Measurements from ENCODE around the gene PRELP.
"Not testable (repeated sequence)": the region's sequence is repeated elsewhere in the genome, so short reads cannot be mapped to it uniquely, and the experiment has no call there.

PRELP gene

GRCh38 chr1:203462143-203462542 is 13.5 kb upstream of the PRELP start:
- TF ChIP-seq CTCF (IDR thresholded peaks at IDR 0.05; ENCODE audit: borderline replicate concordance, insufficient read depth, low read depth, low read length): no peak
- H3K4me3 ChIP-seq (ENCODE audit: low read depth, low read length): no peak overlapping the region

DNA sequence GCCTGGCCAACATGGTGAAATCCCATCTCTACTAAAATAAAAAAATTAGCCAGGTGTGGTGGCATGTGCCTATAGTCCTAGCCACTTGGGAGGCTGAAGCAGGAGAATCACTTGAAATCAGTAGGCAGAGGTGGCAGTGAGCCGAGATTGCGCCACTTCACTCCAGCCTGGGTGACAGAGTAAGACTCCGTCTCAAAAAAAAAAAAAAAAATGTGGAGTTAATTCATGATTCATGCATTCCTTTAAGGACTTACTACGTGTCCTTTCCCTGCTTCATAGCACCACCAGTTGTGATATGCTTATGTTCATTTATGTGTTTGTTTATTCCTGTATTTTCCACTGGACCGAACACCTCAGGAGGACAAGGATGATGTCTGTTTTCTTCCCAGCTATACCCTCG is 12.7 kb upstream of the PRELP start:
- no peak overlapping the region for H3K4me3 ChIP-seq (ENCODE audit: low read depth, low read length)
- no peak for TF ChIP-seq CTCF (IDR thresholded peaks at IDR 0.05; ENCODE audit: borderline replicate concordance, insufficient read depth, low read depth, low read length)

- no peak for TF ChIP-seq CTCF (IDR thresholded peaks at IDR 0.05; ENCODE audit: borderline replicate concordance, insufficient read depth, low read depth, low read length)
- no peak overlapping the region for H3K4me3 ChIP-seq (ENCODE audit: low read depth, low read length)
Measured at GRCh38 chr1:203463469-203464062, 12.0 kb upstream of the PRELP start.

DNA sequence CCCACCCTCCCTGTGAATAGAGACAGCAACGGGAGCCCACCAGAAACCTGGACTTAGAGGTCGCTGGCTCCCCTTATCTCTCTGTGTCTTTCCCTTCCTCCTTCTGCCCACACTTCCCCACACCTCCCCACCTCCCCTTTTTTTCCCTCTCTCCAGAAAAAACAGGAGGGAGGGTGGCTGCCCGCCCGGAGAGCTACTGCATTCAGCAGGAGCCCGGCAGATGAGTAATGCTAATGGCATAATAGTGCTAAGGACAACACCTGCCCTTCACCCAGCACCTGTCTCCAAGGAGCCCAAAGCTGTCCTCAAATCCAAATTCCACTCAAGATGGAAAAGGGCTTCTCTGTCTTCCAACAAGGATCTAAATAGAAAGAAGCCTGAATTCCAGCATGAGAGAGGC is 11.4 kb upstream of the PRELP start:
- no peak overlapping the region for H3K4me3 ChIP-seq (ENCODE audit: low read depth, low read length)
- TF ChIP-seq CTCF (IDR thresholded peaks at IDR 0.05; ENCODE audit: borderline replicate concordance, insufficient read depth, low read depth, low read length): no peak

DNA sequence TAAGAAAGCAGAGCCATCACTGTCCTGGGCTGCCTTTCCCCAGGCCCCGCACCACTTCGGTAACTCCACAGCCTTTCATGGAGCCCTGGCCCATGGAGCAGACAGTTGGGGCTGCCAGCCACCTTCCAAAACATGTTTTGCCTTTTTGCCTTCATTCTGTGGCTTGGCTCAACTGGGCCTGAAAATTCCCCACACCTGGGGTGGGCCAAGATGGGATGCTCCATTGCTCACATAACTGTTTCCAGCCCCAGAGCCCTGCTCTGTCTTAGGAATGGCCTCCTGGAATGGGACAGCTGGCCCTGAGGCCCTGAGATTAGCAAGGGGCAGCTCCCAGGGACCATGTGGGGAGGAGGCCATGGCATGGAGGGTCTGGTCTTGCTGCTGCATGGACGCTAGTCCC is 10.9 kb upstream of the PRELP start:
- TF ChIP-seq CTCF (IDR thresholded peaks at IDR 0.05; ENCODE audit: borderline replicate concordance, insufficient read depth, low read depth, low read length): no peak
- H3K4me3 ChIP-seq (ENCODE audit: low read depth, low read length): no peak overlapping the region

DNA sequence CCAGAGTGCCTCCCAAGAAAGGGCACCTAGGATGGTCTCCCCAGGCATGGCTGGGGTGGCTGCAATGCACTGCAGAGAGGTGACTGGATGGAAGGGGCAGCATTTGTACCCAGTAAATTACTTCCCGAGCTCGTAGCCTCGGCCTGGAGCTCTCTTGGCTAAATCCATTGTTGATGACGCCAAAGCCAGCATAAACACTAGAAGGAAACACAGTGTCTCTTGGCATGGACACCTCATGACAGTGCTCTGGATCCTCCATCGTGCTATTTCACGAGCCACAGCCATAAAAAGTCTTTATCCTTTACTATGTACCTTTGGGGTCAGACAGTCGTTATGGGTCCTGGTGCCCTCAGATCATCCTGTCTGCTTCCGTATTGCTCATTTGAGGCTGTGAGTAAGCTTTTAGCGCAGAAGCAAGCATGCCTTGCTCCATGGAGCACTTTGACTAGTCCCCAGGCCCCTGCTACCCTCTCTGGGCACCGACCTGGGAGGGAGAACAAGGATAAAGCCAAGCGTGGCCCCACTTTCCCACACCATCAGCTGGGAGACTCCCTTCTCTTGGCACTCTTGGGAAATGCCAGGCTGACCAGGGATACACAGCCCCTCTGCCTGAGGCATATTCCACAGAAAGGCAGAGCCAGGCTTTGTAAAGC is 10.3 kb upstream of the PRELP start:
- no peak for TF ChIP-seq CTCF (IDR thresholded peaks at IDR 0.05; ENCODE audit: borderline replicate concordance, insufficient read depth, low read depth, low read length)
- no peak overlapping the region for H3K4me3 ChIP-seq (ENCODE audit: low read depth, low read length)

DNA sequence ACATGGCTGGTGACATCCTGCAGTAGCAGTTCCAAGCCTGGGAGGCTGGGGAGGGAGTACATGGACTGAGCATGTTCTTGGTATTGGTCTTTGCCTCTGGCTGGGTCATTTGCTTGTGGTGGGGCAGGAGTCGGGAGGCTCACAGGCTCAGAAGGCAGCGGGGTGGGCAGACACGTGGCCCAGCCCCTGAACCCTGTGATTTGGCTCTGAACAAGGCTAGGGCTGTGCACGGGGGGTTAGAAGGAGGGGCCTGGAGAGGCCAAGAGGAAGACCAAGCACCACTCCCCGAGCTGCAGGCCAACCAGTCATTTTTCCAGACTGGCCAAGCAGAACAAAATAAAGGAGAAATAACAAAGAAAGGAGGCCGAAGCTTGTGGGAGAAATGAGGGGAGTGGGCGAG is 9.7 kb upstream of the PRELP start:
- TF ChIP-seq CTCF (IDR thresholded peaks at IDR 0.05; ENCODE audit: borderline replicate concordance, insufficient read depth, low read depth, low read length): no peak
- no peak overlapping the region for H3K4me3 ChIP-seq (ENCODE audit: low read depth, low read length)

DNA sequence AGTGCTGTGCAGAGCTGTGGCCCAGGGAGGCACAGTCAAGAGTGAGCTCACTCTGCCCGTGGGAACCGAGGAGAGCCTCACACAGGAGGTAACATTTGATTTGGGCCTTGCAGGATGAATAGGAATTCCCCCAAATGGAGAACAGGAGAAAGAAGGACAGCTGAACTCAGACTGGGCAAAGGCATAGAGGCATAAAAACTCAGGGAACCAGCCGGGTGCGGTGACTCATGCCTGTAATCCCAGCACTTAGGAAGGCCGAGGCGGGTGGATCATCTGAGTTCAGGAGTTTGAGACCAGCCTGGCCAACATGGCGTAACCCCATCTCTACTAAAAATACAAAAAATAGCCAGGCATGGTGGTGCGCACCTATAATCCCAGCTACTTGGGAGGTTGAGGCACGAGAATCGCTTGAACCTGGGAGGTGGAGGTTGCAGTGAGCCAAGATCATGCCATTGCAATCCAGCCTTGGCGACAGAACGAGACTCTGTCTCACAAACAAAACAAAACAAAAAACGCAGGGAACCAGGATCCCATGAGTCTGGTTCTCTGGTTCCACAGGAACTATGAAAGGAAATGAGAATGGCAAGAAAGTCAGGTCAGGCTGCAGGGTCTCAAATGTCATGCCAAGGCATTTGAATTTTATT is 8.6 kb upstream of the PRELP start:
- H3K4me3 ChIP-seq (ENCODE audit: low read depth, low read length): not testable (repeated sequence)
